Endothelial cell of umbilical vein (primary cell): ENCODE data around the gene LRRC66. TPM values are rescaled to one million over a fixed set of nuclear protein-coding genes. Genes with fewer than 3 reads are reported as not detected.

Source experiments
- BruUV-seq: library from RNA; stranded (reverse); fragments of 400-500 nt; replicated peaks from 2 replicates; lab custom pipeline; 2021; lab: Mats Ljungman, UMichigan
- CTCF ChIA-PET: fragments of 300-600, 350-600 bp; sonication (Branson Sonifier 250); formaldehyde crosslinking; loops from one replicate; lab custom pipeline; 2021; ENCODE audit warnings: antibody characterized with exemption, inconsistent platforms; lab: Charles Lee
- POLR2A ChIA-PET: fragments of 300-600, 350-600 bp; sonication (Branson Sonifier 250); formaldehyde crosslinking; loops from one replicate; lab custom pipeline; 2021; ENCODE audit warnings: antibody characterized with exemption, inconsistent platforms; lab: Charles Lee
- DNase-seq: peaks from one replicate; pipeline ENCODE4 v3.0.0-alpha.2; 2011; ENCODE audit warnings: low read depth, low spot score
- FAIRE-seq: peaks from 2 replicates; lab custom pipeline; 2011; peaks lifted over from hg19 to GRCh38; lab: Jason Lieb, UNC
- H2AFZ ChIP-seq: 2 replicates; pipeline ENCODE4 v1.6.0; 2012; ENCODE audit warnings: low read depth, low read length, control low read depth, inconsistent platforms
- H3K27ac ChIP-seq: 2 replicates; pipeline ENCODE4 v1.5.1; 2011; ENCODE audit warnings: low read depth, mild to moderate bottlenecking, control low read depth, low read length, moderate library complexity; ENCODE audit not compliant: insufficient read depth
- H3K27me3 ChIP-seq, 2 experiments: 2 replicates each; pipeline versions ENCODE4 v1.6.0 to v1.6.1; 2011; ENCODE audit warnings: low read length in 2 of 2, mixed read lengths in 1 of 2; ENCODE audit not compliant: control insufficient read depth in 2 of 2, insufficient read depth in 2 of 2
- H3K36me3 ChIP-seq, 2 experiments: 2 replicates in 1 of 2; 3 replicates in 1 of 2; pipeline ENCODE4 v1.5.1; 2011; ENCODE audit warnings: low read length in 2 of 2, mild to moderate bottlenecking in 1 of 2, moderate library complexity in 1 of 2; ENCODE audit not compliant: control insufficient read depth in 2 of 2, insufficient read depth in 2 of 2; ENCODE audit errors: extremely low read depth in 1 of 2
- H3K4me1 ChIP-seq: 3 replicates; pipeline ENCODE4 v1.5.1; 2011; ENCODE audit warnings: mild to moderate bottlenecking, low read length; ENCODE audit not compliant: control insufficient read depth, insufficient read depth; ENCODE audit errors: extremely low read depth
- H3K4me2 ChIP-seq: 2 replicates; pipeline ENCODE4 v1.6.1; 2011; ENCODE audit warnings: low read length, control low read depth, mixed read lengths; ENCODE audit not compliant: insufficient read depth
- H3K4me3 ChIP-seq, 3 experiments: fragments of 200-600 bp in 1 of 3; sonication (generic), shearing (Covaris generic) in 1 of 3; replicated peaks in 1 of 3; 2 replicates each; pipeline ENCODE4 v1.5.1; 2011 to 2016; ENCODE audit warnings: control low read depth in 3 of 3, low read length in 3 of 3, mild to moderate bottlenecking in 2 of 3, inconsistent platforms in 1 of 3, low read depth in 1 of 3, moderate library complexity in 1 of 3; ENCODE audit not compliant: insufficient read depth in 1 of 3
- H3K79me2 ChIP-seq: 2 replicates; pipeline ENCODE4 v1.6.0; 2012; ENCODE audit warnings: low read length, inconsistent platforms; ENCODE audit not compliant: control insufficient read depth, insufficient read depth
- H3K9ac ChIP-seq: replicated peaks from 2 replicates; pipeline ENCODE3; 2011; ENCODE audit warnings: low read length, control low read depth; ENCODE audit not compliant: insufficient read depth; ENCODE audit errors: extremely low read depth
- H3K9me1 ChIP-seq: replicated peaks from 3 replicates; pipeline ENCODE4 v1.6.0; 2011; ENCODE audit warnings: mild to moderate bottlenecking, low read length; ENCODE audit not compliant: control insufficient read depth, insufficient read depth; ENCODE audit errors: extremely low read depth
- H3K9me3 ChIP-seq: replicated peaks from 2 replicates; pipeline ENCODE4 v1.5.1; 2012; ENCODE audit warnings: low read length, inconsistent platforms; ENCODE audit not compliant: control insufficient read depth, insufficient read depth
- H4K20me1 ChIP-seq: replicated peaks from 2 replicates; pipeline ENCODE3; 2011; ENCODE audit warnings: mild to moderate bottlenecking, low read length; ENCODE audit not compliant: control insufficient read depth, insufficient read depth; ENCODE audit errors: extremely low read depth
- CTCF ChIP-seq, 2 donors: IDR thresholded peaks; 1 replicate in 1 of 2; 2 replicates in 1 of 2; pipeline ENCODE4 v1.5.1; 2011; ENCODE audit warnings: low read length in 2 of 2, mild to moderate bottlenecking in 2 of 2, moderate library complexity in 2 of 2, control low read depth in 1 of 2, inconsistent platforms in 1 of 2, low read depth in 1 of 2; ENCODE audit not compliant: insufficient read depth in 1 of 2; ENCODE audit errors: extremely low read depth in 1 of 2
- EZH2 ChIP-seq: IDR thresholded peaks from 2 replicates; pipeline ENCODE4 v1.6.1; 2012; ENCODE audit warnings: borderline replicate concordance, low read depth, mild to moderate bottlenecking, moderate library complexity, low read length, inconsistent platforms; ENCODE audit not compliant: severe bottlenecking
- FOS ChIP-seq: IDR thresholded peaks from 2 replicates; pipeline ENCODE4 v1.6.1; 2011; ENCODE audit warnings: mild to moderate bottlenecking, low read length, moderate library complexity, borderline replicate concordance; ENCODE audit not compliant: insufficient read depth
- GATA2 ChIP-seq: IDR thresholded peaks from 2 replicates; pipeline ENCODE4 v1.7.0; 2011; ENCODE audit warnings: low read depth, mild to moderate bottlenecking, moderate library complexity, mixed read lengths, low read length; ENCODE audit not compliant: insufficient read length, insufficient read depth
- JUN ChIP-seq: IDR thresholded peaks from 2 replicates; pipeline ENCODE4 v1.6.1; 2011; ENCODE audit warnings: borderline replicate concordance, low read depth; ENCODE audit not compliant: insufficient read length, insufficient read depth
- MAX ChIP-seq: IDR thresholded peaks from 2 replicates; pipeline ENCODE4 v1.6.1; 2011; ENCODE audit not compliant: insufficient read depth, insufficient read length
- MYC ChIP-seq: IDR thresholded peaks from one replicate; pipeline ENCODE4 v1.6.1; 2011; ENCODE audit warnings: mild to moderate bottlenecking, low read depth, low read length
- POLR2A ChIP-seq: IDR thresholded peaks from 2 replicates; pipeline ENCODE4 v1.6.1; 2012; ENCODE audit warnings: low read depth, mild to moderate bottlenecking, control low read depth, low read length
- POLR2AphosphoS5 ChIP-seq: IDR thresholded peaks from 2 replicates; pipeline ENCODE4 v1.6.1; 2012; ENCODE audit warnings: low read depth, mild to moderate bottlenecking, control low read depth, low read length, moderate library complexity; ENCODE audit not compliant: insufficient read depth
- dilution Hi-C: fragments of 300-500 bp; cut with MboI; formaldehyde crosslinking; loops from one replicate; pipeline ENCODE4 v1.15.0; 2019; ENCODE audit warnings: low sequenced_read_pairs; ENCODE audit not compliant: extremely low pct_ligation_motif_present
- intact Hi-C: fragments of 100-400 bp; cut with micrococcal nuclease; formaldehyde crosslinking; loops from one replicate; pipeline ENCODE4 v1.10.0; 2022
- polyA plus RNA-seq, 4 experiments: library from polyadenylated mRNA; depleted of rRNA in 3 of 4; stranded (reverse) in 3 of 4; unstranded in 1 of 4; fragments of >200 nt; gene quantifications; 2 replicates each; pipeline versions ENCODE4 v1.2.1 to v1.2.3, GENCODE V29; 2011 to 2012; ENCODE audit warnings: missing spikeins in 1 of 4
- total RNA-seq: library from RNA; stranded (reverse); gene quantifications from 2 replicates; pipeline ENCODE4 v1.2.3, GENCODE V29; 2021

The LRRC66 gene
- total and polyA plus RNA-seq, 2 donors (not counting 3 experiments of a cell fraction or from before 2014, with no cell fraction given) = 0.15 to 0.27 TPM

GRCh38 chr4:52028970-52029369 lies 8.8 kb upstream of the LRRC66 start:
- DNase-seq = no peak
- dilution Hi-C loops (no loop called here), intact Hi-C loops (no loop called here)
- no TSS peak for BruUV-seq
- ChIA-PET CTCF (no interaction called here), POLR2A (no interaction called here)
- Histone ChIP-seq H3K79me2 (peaks cover 8% of the 10 kb centered on the region), H3K9me1 (no peaks in the 10 kb centered on the region), H2AFZ (no peak overlapping the region), H3K9me3 (no peaks in the 10 kb centered on the region), H3K36me3 (peaks cover 8 to 10% of the 10 kb centered on the region in 2 experiments), H3K27ac (no peak overlapping the region), H3K4me2 (no peak overlapping the region), H3K4me1 (no peaks in the 10 kb centered on the region), H3K9ac (no peak overlapping the region), H3K4me3 (no peak overlapping the region), H3K27me3 (no peaks in the 10 kb centered on the region), H4K20me1 (peaks cover 5% of the 10 kb centered on the region)
- TF ChIP-seq POLR2A (no peak), FOS (no peak), MYC (no peak), MAX (no peak), EZH2 (no peak), JUN (no peak), GATA2 (no peak), POLR2AphosphoS5 (no peak), CTCF (IDR thresholded peaks at IDR 0.05; ENCODE audit: extremely low read depth in 1 of 2, insufficient read depth in 1 of 2, low read depth in 1 of 2, low read length in 2 of 2) (no peak)
- FAIRE-seq = no peak
